ENCODE results near the gene IFFO2. TPM values are rescaled to one million over a fixed set of nuclear protein-coding genes. Genes with fewer than 3 reads are reported as not detected.

The IFFO2 gene
- total and polyA plus RNA-seq, 2 experiments from 2014 or later, result 0.71 to 7.5 TPM

DNA sequence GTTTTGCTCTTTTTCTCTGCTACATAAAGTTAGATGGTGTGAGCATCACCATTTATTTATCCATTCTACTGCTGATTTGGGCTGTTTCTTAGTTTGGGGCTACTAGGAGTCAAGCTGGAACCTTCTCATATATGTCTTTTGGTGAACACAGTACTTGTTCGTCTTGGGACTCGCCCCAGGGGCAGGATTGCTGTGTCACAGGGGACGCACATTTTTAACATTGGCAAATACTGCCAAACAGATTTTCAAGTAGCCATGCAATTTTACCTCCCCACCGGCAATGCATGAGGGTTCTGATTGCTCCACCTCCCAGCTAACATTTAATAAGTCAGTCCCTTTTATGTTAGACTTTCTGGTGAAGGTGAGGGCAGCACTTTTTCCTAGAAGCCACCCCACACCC lies 7.5 kb upstream of the IFFO2 start:
- H3K27me3 Mint-ChIP-seq (ENCODE audit: insufficient read depth, low read depth, poor library complexity), result peaks cover 6% of the 10 kb centered on the region
- Histone ChIP-seq H3K27me3 (ENCODE audit: insufficient read depth) (peaks cover 11% of the 10 kb centered on the region; the same call in 1 of the 2 replicates), H3K4me2 (no peak overlapping the region), H3K4me1 (ENCODE audit: insufficient read depth) (no peaks in the 10 kb centered on the region), H3K27ac (ENCODE audit: low read depth) (no peak overlapping the region), H3K4me3 (no peak overlapping the region), H2AFZ (no peak overlapping the region), H3K9me2 (ENCODE audit: insufficient read depth) (no peaks in the 10 kb centered on the region), H3K36me3 (ENCODE audit: insufficient read depth) (no peaks in the 10 kb centered on the region), H3K79me2 (replicated peaks; ENCODE audit: insufficient read depth) (no peaks in the 10 kb centered on the region), H4K20me1 (replicated peaks; ENCODE audit: insufficient read depth) (no peaks in the 10 kb centered on the region), H3F3A (replicated peaks; ENCODE audit: low read depth) (no peaks in the 10 kb centered on the region)
- ATAC-seq (no peak), DNase-seq (ENCODE audit: low spot score) (no peak)
- H3K27ac Mint-ChIP-seq, result no peak overlapping the region; the same call in 1 of the 2 replicates
- no peaks in the 10 kb centered on the region for H3K36me3 Mint-ChIP-seq (ENCODE audit: low read depth)
- H3K4me1 Mint-ChIP-seq, result peaks cover 5% of the 10 kb centered on the region
- H3K9me3 Mint-ChIP-seq, result no peaks in the 10 kb centered on the region
- no peak for TF ChIP-seq NANOG (IDR thresholded peaks at IDR 0.05; ENCODE audit: borderline replicate concordance)
- no peak for TF ChIP-seq ZNF462 (CRISPR knock-in tag; IDR thresholded peaks at IDR 0.05)
- TF ChIP-seq ZNF114 (CRISPR knock-in tag; IDR thresholded peaks at IDR 0.05), result no peak
- no peak for TF ChIP-seq REST (IDR thresholded peaks at IDR 0.05; ENCODE audit: unreplicated experiment)
- TF ChIP-seq, protein P1, sequence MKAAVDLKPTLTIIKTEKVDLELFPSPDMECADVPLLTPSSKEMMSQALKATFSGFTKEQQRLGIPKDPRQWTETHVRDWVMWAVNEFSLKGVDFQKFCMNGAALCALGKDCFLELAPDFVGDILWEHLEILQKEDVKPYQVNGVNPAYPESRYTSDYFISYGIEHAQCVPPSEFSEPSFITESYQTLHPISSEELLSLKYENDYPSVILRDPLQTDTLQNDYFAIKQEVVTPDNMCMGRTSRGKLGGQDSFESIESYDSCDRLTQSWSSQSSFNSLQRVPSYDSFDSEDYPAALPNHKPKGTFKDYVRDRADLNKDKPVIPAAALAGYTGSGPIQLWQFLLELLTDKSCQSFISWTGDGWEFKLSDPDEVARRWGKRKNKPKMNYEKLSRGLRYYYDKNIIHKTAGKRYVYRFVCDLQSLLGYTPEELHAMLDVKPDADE (IDR thresholded peaks at IDR 0.05), result no peak
- no peak for TF ChIP-seq ZNF331 (CRISPR knock-in tag; IDR thresholded peaks at IDR 0.05; ENCODE audit: low read depth)
- TF ChIP-seq EZH2 (IDR thresholded peaks at IDR 0.05; ENCODE audit: low read depth, unreplicated experiment), result no peak
- no peak for TF ChIP-seq POLR2AphosphoS5 (IDR thresholded peaks at IDR 0.05; ENCODE audit: low read depth)
- no peak for TF ChIP-seq EZH2phosphoT487 (IDR thresholded peaks at IDR 0.05; ENCODE audit: unreplicated experiment)
- TF ChIP-seq, protein P2, sequence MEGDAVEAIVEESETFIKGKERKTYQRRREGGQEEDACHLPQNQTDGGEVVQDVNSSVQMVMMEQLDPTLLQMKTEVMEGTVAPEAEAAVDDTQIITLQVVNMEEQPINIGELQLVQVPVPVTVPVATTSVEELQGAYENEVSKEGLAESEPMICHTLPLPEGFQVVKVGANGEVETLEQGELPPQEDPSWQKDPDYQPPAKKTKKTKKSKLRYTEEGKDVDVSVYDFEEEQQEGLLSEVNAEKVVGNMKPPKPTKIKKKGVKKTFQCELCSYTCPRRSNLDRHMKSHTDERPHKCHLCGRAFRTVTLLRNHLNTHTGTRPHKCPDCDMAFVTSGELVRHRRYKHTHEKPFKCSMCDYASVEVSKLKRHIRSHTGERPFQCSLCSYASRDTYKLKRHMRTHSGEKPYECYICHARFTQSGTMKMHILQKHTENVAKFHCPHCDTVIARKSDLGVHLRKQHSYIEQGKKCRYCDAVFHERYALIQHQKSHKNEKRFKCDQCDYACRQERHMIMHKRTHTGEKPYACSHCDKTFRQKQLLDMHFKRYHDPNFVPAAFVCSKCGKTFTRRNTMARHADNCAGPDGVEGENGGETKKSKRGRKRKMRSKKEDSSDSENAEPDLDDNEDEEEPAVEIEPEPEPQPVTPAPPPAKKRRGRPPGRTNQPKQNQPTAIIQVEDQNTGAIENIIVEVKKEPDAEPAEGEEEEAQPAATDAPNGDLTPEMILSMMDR (conservative IDR thresholded peaks at IDR 0.05; ENCODE audit: low read depth in 2 of 2), result no peak
- TF ChIP-seq CREB1 (CRISPR knock-in tag; IDR thresholded peaks at IDR 0.05; ENCODE audit: low read depth), result no peak
- H3K4me3 Mint-ChIP-seq, result no peak overlapping the region
